HK-2 (cell line): ENCODE measurements around the gene SAMD4B.

Experiments used
- DNase-seq: peaks from one replicate; pipeline ENCODE4 v3.0.0-alpha.2; 2018; ENCODE audit not compliant: unreplicated experiment

Gene SAMD4B

GRCh38 chr19:39409208-39410016 lies 67.2 kb downstream of the SAMD4B start:
- DNase-seq: peak; percentile 76

GRCh38 chr19:39410017-39410830 lies 68.0 kb downstream of the SAMD4B start:
- DNase-seq: peak; percentile 61

- no peak for DNase-seq
These were observed 68.5 kb downstream of the SAMD4B start for GRCh38 chr19:39410831-39411080.

GRCh38 chr19:39411081-39411831 lies 69.0 kb downstream of the SAMD4B start:
- DNase-seq: no peak

- peak; percentile 85 for DNase-seq
These were observed 69.5 kb downstream of the SAMD4B start for GRCh38 chr19:39411832-39412099.

- peak; percentile 99 for DNase-seq
These were observed 70.1 kb downstream of the SAMD4B start, which contains the start of gene PLEKHG2 for GRCh38 chr19:39412100-39412866. Gene PLEKHG2, plus strand, starts transcription at chr19:39412669. Its CDS starts 1,418 bp downstream, at chr19:39414087.

DNA sequence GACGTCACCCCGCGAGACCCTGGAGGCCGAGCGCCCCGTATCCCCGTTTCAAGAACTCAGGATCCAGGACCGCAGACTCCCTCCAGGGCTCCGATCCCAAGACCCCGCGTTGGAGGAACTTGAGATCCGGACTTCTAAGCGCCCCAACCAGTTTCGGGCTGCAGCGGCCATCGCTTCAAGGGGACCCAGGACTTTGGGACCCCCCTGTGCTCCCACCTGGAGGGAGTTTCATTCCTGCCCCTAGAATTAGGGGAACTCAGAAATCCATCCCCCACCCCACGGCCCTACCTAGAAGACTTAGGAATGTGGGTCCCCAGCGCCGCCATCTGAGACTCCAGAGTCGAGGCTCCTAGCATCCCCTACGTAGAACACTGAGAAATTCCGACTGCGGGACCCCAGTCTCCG lies 70.6 kb downstream of the SAMD4B start:
- DNase-seq: no peak

- no peak for DNase-seq
These were observed 71.2 kb downstream of the SAMD4B start for GRCh38 chr19:39413272-39413910.

- no peak for DNase-seq
These were observed 71.8 kb downstream of the SAMD4B start for GRCh38 chr19:39413911-39414608.

DNA sequence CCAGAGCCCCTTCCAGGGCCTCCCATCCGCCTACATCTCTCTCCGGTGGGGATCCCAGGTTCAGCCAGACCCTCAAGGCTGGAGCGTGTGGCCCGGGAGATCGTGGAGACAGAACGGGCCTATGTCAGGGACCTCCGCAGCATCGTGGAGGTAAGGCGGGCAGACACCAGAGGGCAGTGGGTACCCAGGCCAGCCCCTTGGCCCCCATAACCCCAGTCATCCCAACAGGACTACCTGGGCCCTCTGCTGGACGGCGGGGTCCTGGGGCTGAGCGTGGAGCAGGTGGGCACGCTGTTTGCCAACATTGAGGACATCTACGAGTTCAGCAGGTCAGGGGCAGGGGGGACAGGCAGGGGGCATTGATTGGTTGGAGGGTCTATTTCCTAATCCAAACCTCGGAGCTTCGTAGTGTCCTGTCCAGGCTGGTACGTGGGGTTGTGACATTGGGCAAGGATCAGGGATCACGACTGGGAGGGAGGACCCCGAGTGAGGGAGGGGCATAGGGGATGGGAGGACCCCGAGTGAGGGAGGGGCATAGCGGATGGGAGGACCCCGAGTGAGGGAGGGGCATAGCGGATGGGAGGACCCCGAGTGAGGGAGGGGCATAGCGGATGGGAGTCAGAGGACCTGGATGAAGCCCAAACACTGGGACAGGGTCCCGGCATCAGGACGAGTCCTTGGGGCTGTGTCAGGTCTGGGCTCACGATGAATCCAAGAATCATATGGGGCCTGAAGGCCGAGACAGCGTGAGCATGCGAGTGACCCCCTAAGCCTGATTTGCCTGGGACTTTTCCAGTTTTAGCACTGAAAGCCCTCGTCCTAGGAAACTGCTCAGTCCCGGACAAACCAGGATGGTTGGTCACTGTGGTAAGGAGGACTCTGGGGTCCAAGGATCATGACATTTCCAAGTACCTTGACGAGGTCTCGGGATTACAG lies 73.2 kb downstream of the SAMD4B start:
- DNase-seq: no peak

DNA sequence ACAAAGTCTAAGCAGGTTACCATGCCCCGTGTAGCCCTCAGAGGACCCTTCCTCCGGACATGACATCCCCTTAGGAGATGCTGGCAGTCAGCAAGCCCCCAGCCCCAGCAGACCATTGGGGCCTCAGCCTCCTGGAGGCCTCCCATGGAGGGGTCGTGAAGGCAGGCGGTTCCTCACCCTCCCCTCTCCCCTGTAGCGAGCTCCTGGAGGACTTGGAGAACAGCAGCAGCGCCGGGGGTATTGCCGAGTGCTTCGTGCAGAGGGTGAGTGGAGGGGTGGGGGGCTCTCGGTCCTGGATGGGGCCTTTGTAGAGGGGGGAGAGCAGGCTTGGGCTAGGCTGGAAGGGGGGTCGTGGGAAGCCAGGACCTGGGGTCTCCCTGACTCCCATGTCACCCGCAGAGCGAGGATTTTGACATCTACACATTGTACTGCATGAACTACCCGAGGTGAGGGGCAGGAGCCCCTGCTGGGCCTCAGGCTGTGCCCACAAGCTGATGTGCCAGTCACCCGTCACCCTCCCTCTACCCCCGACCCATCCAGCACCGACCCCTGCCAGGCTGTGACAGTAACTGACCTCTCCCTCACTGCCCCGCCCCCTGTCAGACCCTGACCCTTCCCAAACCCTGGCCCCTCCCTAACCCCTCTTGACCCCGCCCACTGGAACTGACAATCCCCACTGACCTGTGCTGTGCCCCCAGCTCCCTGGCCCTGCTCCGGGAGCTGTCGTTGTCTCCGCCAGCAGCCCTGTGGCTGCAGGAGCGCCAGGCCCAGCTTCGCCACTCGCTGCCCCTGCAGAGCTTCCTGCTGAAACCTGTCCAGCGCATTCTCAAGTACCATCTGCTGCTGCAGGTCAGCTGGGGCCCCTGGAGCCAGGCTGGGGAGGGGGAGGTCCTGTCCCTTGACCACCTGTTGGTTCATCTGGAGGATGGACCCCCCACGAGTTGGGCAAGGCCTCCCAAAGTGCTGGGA lies 74.2 kb downstream of the SAMD4B start:
- no peak for DNase-seq

GRCh38 chr19:39417463-39418181 lies 75.4 kb downstream of the SAMD4B start:
- DNase-seq: no peak

- DNase-seq: no peak
These were observed 76.8 kb downstream of the SAMD4B start for GRCh38 chr19:39419003-39419402.

- no peak for DNase-seq
These were observed 78.5 kb downstream of the SAMD4B start for GRCh38 chr19:39420769-39421168.

- no peak for DNase-seq
These were observed 79.8 kb downstream of the SAMD4B start for GRCh38 chr19:39422020-39422419.

DNA sequence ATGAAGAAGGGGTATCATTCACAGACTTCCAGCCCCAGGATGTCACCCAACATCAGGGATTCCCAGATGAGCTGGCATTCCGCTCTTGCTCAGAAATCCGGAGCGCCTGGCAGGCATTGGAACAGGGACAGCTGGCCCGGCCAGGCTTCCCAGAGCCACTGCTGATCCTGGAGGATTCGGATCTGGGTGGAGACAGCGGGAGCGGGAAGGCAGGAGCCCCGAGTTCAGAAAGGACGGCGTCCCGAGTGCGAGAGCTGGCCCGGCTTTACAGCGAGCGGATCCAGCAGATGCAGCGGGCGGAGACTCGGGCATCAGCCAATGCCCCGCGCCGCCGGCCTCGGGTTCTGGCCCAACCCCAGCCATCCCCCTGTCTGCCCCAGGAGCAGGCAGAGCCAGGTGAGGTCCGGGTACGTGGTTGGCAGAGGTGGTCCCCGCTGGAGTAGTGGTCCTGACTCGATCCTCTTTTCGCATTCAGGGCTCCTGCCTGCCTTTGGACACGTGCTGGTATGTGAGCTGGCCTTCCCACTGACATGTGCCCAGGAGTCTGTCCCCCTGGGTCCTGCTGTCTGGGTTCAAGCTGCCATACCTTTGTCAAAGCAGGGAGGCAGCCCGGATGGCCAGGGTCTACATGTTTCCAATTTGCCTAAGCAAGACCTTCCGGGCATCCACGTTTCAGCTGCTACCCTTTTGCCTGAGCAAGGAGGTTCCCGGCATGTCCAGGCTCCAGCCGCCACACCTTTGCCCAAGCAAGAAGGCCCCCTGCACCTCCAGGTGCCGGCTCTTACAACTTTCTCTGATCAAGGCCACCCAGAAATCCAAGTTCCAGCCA lies 81.3 kb downstream of the SAMD4B start:
- no peak for DNase-seq

GRCh38 chr19:39424934-39425333 lies 82.7 kb downstream of the SAMD4B start:
- DNase-seq: no peak
